Measurements from ENCODE around the gene TAP1. TPM values are rescaled to one million over a fixed set of nuclear protein-coding genes. Genes with fewer than 3 reads are reported as not detected.

Gene TAP1
- total and polyA plus RNA-seq, 5 donors: 15.7 to 25.0 (median 20.1) TPM

- no peak for DNase-seq
- no peak overlapping the region for H3K4me3 ChIP-seq (ENCODE audit: low read length)
- ATAC-seq: no peak
- no peaks in the 10 kb centered on the region for H3K9me3 ChIP-seq (ENCODE audit: control insufficient read depth, low read length)
- no peak overlapping the region for H3K27ac ChIP-seq (ENCODE audit: low read length)
- H3K4me1 ChIP-seq (ENCODE audit: control insufficient read depth, insufficient read depth, low read length): peaks cover 5% of the 10 kb centered on the region
- intact Hi-C loops (cut with DNase I): no loop called here
- WGBS: 89% methylated on average over 8 of the region's 8 CpGs
- H3K27me3 ChIP-seq (ENCODE audit: control insufficient read depth, insufficient read depth): no peaks in the 10 kb centered on the region
Measured at GRCh38 chr6:32847795-32848194, 5.7 kb downstream of the TAP1 start.

- no peaks in the 10 kb centered on the region for H3K27me3 ChIP-seq (ENCODE audit: control insufficient read depth, insufficient read depth)
- no peak for ATAC-seq
- DNase-seq: no peak
- H3K4me3 ChIP-seq (ENCODE audit: low read length): no peak overlapping the region
- no peak overlapping the region for H3K27ac ChIP-seq (ENCODE audit: low read length)
- WGBS: 90% methylated on average over 10 of the region's 10 CpGs
- H3K4me1 ChIP-seq (ENCODE audit: control insufficient read depth, insufficient read depth, low read length): peaks cover 3% of the 10 kb centered on the region
- intact Hi-C loops (cut with DNase I): no loop called here
- no peaks in the 10 kb centered on the region for H3K9me3 ChIP-seq (ENCODE audit: control insufficient read depth, low read length)
Measured at GRCh38 chr6:32847004-32847403, 6.5 kb downstream of the TAP1 start.

- Histone ChIP-seq H3K4me3 (ENCODE audit: low read length) (peak overlapping the region; percentile 86), H3K27ac (ENCODE audit: low read length) (no peak overlapping the region), H3K9me3 (ENCODE audit: control insufficient read depth, low read length) (no peaks in the 10 kb centered on the region), H3K4me1 (ENCODE audit: control insufficient read depth, insufficient read depth, low read length) (peaks cover 2% of the 10 kb centered on the region), H3K27me3 (ENCODE audit: control insufficient read depth, insufficient read depth) (no peaks in the 10 kb centered on the region)
- intact Hi-C loops (cut with DNase I): no loop called here
- no peak for ATAC-seq
- DNase-seq: peak in 1 of 3 donors; percentile 54
- 56% methylated on average over 10 of the region's 10 CpGs for WGBS
Measured at GRCh38 chr6:32845384-32845884, 8.1 kb downstream of the TAP1 start.

- peak overlapping the region; percentile 91 for H3K27ac ChIP-seq (ENCODE audit: low read length)
- 29% methylated on average over 19 of the region's 19 CpGs for WGBS
- peak overlapping the region; percentile 86 for H3K4me3 ChIP-seq (ENCODE audit: low read length)
- intact Hi-C loops (cut with DNase I): no loop called here
- peaks cover 2% of the 10 kb centered on the region for H3K4me1 ChIP-seq (ENCODE audit: control insufficient read depth, insufficient read depth, low read length)
- DNase-seq (no peak), ATAC-seq (no peak)
- H3K9me3 ChIP-seq (ENCODE audit: control insufficient read depth, low read length): no peaks in the 10 kb centered on the region
- H3K27me3 ChIP-seq (ENCODE audit: control insufficient read depth, insufficient read depth): no peaks in the 10 kb centered on the region
Measured at GRCh38 chr6:32844839-32845383, 8.6 kb downstream of the TAP1 start.

GRCh38 chr6:32843979-32844838, 9.3 kb downstream of the TAP1 start, which contains the start of gene PSMB8:
TSS of gene PSMB8 (minus strand) at chr6:32844047. CDS start at chr6:32843996, 51 bp downstream.
- DNase-seq: peak; percentile 95 to 99 (median 97)
- H3K27ac ChIP-seq (ENCODE audit: low read length): peak within 1 kb of the TSS; percentile 98
- H3K9me3 ChIP-seq (ENCODE audit: control insufficient read depth, low read length): no peaks in the 10 kb centered on the region
- ATAC-seq: peak; percentile 97
- no peaks in the 10 kb centered on the region for H3K27me3 ChIP-seq (ENCODE audit: control insufficient read depth, insufficient read depth)
- intact Hi-C loops (cut with DNase I): no loop called here
- under 1% methylated on average over 40 of the region's 40 CpGs for WGBS
- peak within 1 kb of the TSS; percentile 86 for H3K4me3 ChIP-seq (ENCODE audit: low read length)
- H3K4me1 ChIP-seq (ENCODE audit: control insufficient read depth, insufficient read depth, low read length): peaks cover 2% of the 10 kb centered on the region

- Histone ChIP-seq H3K9me3 (ENCODE audit: control insufficient read depth, low read length) (no peaks in the 10 kb centered on the region), H3K27ac (ENCODE audit: low read length) (peak overlapping the region; percentile 98), H3K27me3 (ENCODE audit: control insufficient read depth, insufficient read depth) (no peaks in the 10 kb centered on the region), H3K4me1 (ENCODE audit: control insufficient read depth, insufficient read depth, low read length) (peaks cover 2% of the 10 kb centered on the region), H3K4me3 (ENCODE audit: low read length) (peak overlapping the region; percentile 86)
- intact Hi-C loops (cut with DNase I): no loop called here
- WGBS: 6% methylated on average over 28 of the region's 28 CpGs
- DNase-seq (peak in 1 of 3 donors; percentile 80), ATAC-seq (peak in 1 of 2 donors; percentile 0)
Measured at GRCh38 chr6:32843331-32843978, 10.0 kb downstream of the TAP1 start.

- Histone ChIP-seq H3K9me3 (ENCODE audit: control insufficient read depth, low read length) (no peaks in the 10 kb centered on the region), H3K27ac (ENCODE audit: low read length) (no peak overlapping the region), H3K27me3 (ENCODE audit: control insufficient read depth, insufficient read depth) (no peaks in the 10 kb centered on the region), H3K4me3 (ENCODE audit: low read length) (peak overlapping the region; percentile 86), H3K4me1 (ENCODE audit: control insufficient read depth, insufficient read depth, low read length) (peaks cover 3% of the 10 kb centered on the region)
- no peak for DNase-seq
- no peak for ATAC-seq
- intact Hi-C loops (cut with DNase I): no loop called here
- WGBS: 79% methylated on average over 8 of the region's 8 CpGs
Measured at GRCh38 chr6:32842690-32843089, 10.8 kb downstream of the TAP1 start.

GRCh38 chr6:32842021-32842650, 11.4 kb downstream of the TAP1 start:
- Histone ChIP-seq H3K27ac (ENCODE audit: low read length) (no peak overlapping the region), H3K9me3 (ENCODE audit: control insufficient read depth, low read length) (no peaks in the 10 kb centered on the region), H3K27me3 (ENCODE audit: control insufficient read depth, insufficient read depth) (no peaks in the 10 kb centered on the region), H3K4me1 (ENCODE audit: control insufficient read depth, insufficient read depth, low read length) (peaks cover 5% of the 10 kb centered on the region), H3K4me3 (ENCODE audit: low read length) (no peak overlapping the region)
- intact Hi-C loops (cut with DNase I): no loop called here
- no peak for ATAC-seq
- no peak for DNase-seq
- WGBS: 85% methylated on average over 6 of the region's 6 CpGs

GRCh38 chr6:32840604-32841246, 12.8 kb downstream of the TAP1 start:
- WGBS: 83% methylated on average over 9 of the region's 9 CpGs
- H3K4me1 ChIP-seq (ENCODE audit: control insufficient read depth, insufficient read depth, low read length): peaks cover 5% of the 10 kb centered on the region

GRCh38 chr6:32839356-32839755, 14.1 kb downstream of the TAP1 start:
- DNase-seq (peak in 2 of 3 donors; percentile 30 to 45), ATAC-seq (no peak)
- intact Hi-C loops (cut with DNase I): loop anchor here in 2 of 4 donors (2.0 kb wide), 2 partner anchors 27 to 29 kb away; no protein-coding TSS in a partner anchor
- WGBS: 87% methylated on average over 15 of the region's 15 CpGs
- H3K9me3 ChIP-seq (ENCODE audit: control insufficient read depth, low read length): no peaks in the 10 kb centered on the region
- peaks cover 5% of the 10 kb centered on the region for H3K4me1 ChIP-seq (ENCODE audit: control insufficient read depth, insufficient read depth, low read length)
- H3K27me3 ChIP-seq (ENCODE audit: control insufficient read depth, insufficient read depth): no peaks in the 10 kb centered on the region
- no peak overlapping the region for H3K27ac ChIP-seq (ENCODE audit: low read length)
- no peak overlapping the region for H3K4me3 ChIP-seq (ENCODE audit: low read length)

More at GRCh38 chr6:32840604-32841246, 12.8 kb downstream of the TAP1 start:
- intact Hi-C loops (cut with DNase I): no loop called here
- no peak for ATAC-seq
- Histone ChIP-seq H3K9me3 (ENCODE audit: control insufficient read depth, low read length) (no peaks in the 10 kb centered on the region), H3K27ac (ENCODE audit: low read length) (no peak overlapping the region), H3K27me3 (ENCODE audit: control insufficient read depth, insufficient read depth) (no peaks in the 10 kb centered on the region), H3K4me3 (ENCODE audit: low read length) (no peak overlapping the region)
- no peak for DNase-seq
